Type B pancreatic cell (in vitro differentiated cells): ENCODE results near the gene ADAMTS19. TPM values are rescaled to one million over a fixed set of nuclear protein-coding genes. Genes with fewer than 3 reads are reported as not detected.

Source experiments
- DNase-seq: peaks from one replicate; pipeline ENCODE4 v3.0.0; 2021; ENCODE audit warnings: mixed read lengths; ENCODE audit not compliant: unreplicated experiment; ENCODE audit errors: extremely low spot score
- H3K27ac Mint-ChIP-seq: 2 replicates; pipeline ENCODE4 v1.8.0; 2021; ENCODE audit warnings: mild to moderate bottlenecking, mixed read lengths
- H3K27me3 Mint-ChIP-seq: 2 replicates; pipeline ENCODE4 v1.8.0; 2021; ENCODE audit warnings: mixed read lengths
- H3K36me3 Mint-ChIP-seq: 2 replicates; pipeline ENCODE4 v1.8.0; 2021; ENCODE audit warnings: mixed read lengths
- H3K4me1 Mint-ChIP-seq: one replicate; pipeline ENCODE4 v1.8.0; 2021; ENCODE audit warnings: mixed read lengths; ENCODE audit not compliant: unreplicated experiment
- H3K4me3 Mint-ChIP-seq: 2 replicates; pipeline ENCODE4 v1.8.0; 2021; ENCODE audit warnings: mild to moderate bottlenecking, mixed read lengths
- H3K9me3 Mint-ChIP-seq: 2 replicates; pipeline ENCODE4 v1.8.0; 2021; ENCODE audit warnings: mixed read lengths
- CTCF ChIP-seq: fragments of 200-600 bp; sonication (generic); conservative IDR thresholded peaks from 2 replicates; pipeline ENCODE4 v1.5.0; 2021; ENCODE audit warnings: antibody characterized with exemption, mild to moderate bottlenecking
- total RNA-seq: library from RNA; stranded (reverse); gene quantifications from 2 replicates; pipeline ENCODE4 v1.2.1, GENCODE V29; 2021; ENCODE audit warnings: low replicate concordance

Gene ADAMTS19
- total RNA-seq, 1 donor from 2014 or later = 12.7 TPM

- H3K27ac Mint-ChIP-seq = no peak overlapping the region
- H3K27me3 Mint-ChIP-seq = no peaks in the 10 kb centered on the region
- no peak overlapping the region for H3K4me3 Mint-ChIP-seq
- TF ChIP-seq CTCF = no peak
- H3K9me3 Mint-ChIP-seq = no peaks in the 10 kb centered on the region
- peaks cover 7% of the 10 kb centered on the region for H3K36me3 Mint-ChIP-seq
- DNase-seq = no peak
- no peaks in the 10 kb centered on the region for H3K4me1 Mint-ChIP-seq
These were observed 149.6 kb downstream of the ADAMTS19 start for GRCh38 chr5:129609710-129610109.

- no peaks in the 10 kb centered on the region for H3K4me1 Mint-ChIP-seq
- DNase-seq = no peak
- no peak overlapping the region for H3K4me3 Mint-ChIP-seq
- H3K27me3 Mint-ChIP-seq = no peaks in the 10 kb centered on the region
- no peaks in the 10 kb centered on the region for H3K9me3 Mint-ChIP-seq
- H3K36me3 Mint-ChIP-seq = peaks cover 5% of the 10 kb centered on the region
- no peak for TF ChIP-seq CTCF
- H3K27ac Mint-ChIP-seq = no peak overlapping the region
These were observed 156.4 kb downstream of the ADAMTS19 start for GRCh38 chr5:129616517-129616916.

- Mint-ChIP-seq H3K27ac (no peak overlapping the region), H3K36me3 (peaks cover 3% of the 10 kb centered on the region), H3K9me3 (no peaks in the 10 kb centered on the region), H3K4me1 (no peaks in the 10 kb centered on the region), H3K27me3 (no peaks in the 10 kb centered on the region), H3K4me3 (no peak overlapping the region)
- no peak for TF ChIP-seq CTCF
- no peak for DNase-seq
These were observed 157.1 kb downstream of the ADAMTS19 start for GRCh38 chr5:129617206-129617605.

- Mint-ChIP-seq H3K4me1 (no peaks in the 10 kb centered on the region), H3K27ac (no peak overlapping the region), H3K36me3 (no peaks in the 10 kb centered on the region), H3K4me3 (no peak overlapping the region), H3K27me3 (no peaks in the 10 kb centered on the region), H3K9me3 (no peaks in the 10 kb centered on the region)
- DNase-seq = no peak
- TF ChIP-seq CTCF = no peak
These were observed 159.7 kb downstream of the ADAMTS19 start for GRCh38 chr5:129619782-129620181.

GRCh38 chr5:129622531-129622930 lies 162.4 kb downstream of the ADAMTS19 start:
- H3K4me3 Mint-ChIP-seq = no peak overlapping the region
- H3K36me3 Mint-ChIP-seq = peaks cover 9% of the 10 kb centered on the region
- no peaks in the 10 kb centered on the region for H3K27me3 Mint-ChIP-seq
- H3K9me3 Mint-ChIP-seq = no peaks in the 10 kb centered on the region
- DNase-seq = no peak
- no peak for TF ChIP-seq CTCF
- no peaks in the 10 kb centered on the region for H3K4me1 Mint-ChIP-seq
- no peak overlapping the region for H3K27ac Mint-ChIP-seq

- Mint-ChIP-seq H3K9me3 (peaks cover 5% of the 10 kb centered on the region), H3K4me3 (no peak overlapping the region), H3K27ac (no peak overlapping the region), H3K4me1 (peaks cover 4% of the 10 kb centered on the region), H3K36me3 (peaks cover 13% of the 10 kb centered on the region), H3K27me3 (no peaks in the 10 kb centered on the region)
- DNase-seq = no peak
- no peak for TF ChIP-seq CTCF
These were observed 169.5 kb downstream of the ADAMTS19 start for GRCh38 chr5:129629575-129629974.
